Measurements from ENCODE around the gene WDR36. TPM values are rescaled to one million over a fixed set of nuclear protein-coding genes. Genes with fewer than 3 reads are reported as not detected.

The WDR36 gene
- total and polyA plus RNA-seq, 2 experiments from 2014 or later: 18.5 to 56.8 TPM

DNA sequence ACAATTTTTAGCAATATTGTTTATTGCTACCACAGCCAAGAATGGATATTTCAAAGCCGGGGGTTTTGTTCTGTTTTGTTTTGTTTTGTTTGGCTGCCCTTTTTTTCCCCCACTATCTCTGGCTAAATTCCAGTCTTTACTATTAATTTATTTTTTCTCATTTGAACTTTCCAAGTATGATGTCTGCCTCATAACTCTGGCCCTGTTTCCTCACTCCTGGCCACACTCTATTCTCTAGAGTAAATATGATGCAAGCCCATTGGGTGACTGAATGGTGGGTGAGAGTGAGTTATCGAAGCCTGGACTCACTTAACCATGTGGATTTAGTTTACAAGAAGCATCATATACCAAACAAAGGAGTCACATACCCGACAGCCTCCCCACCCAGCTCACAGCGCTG, 41.9 kb downstream of the WDR36 start (continued):
- TF ChIP-seq, protein P1, sequence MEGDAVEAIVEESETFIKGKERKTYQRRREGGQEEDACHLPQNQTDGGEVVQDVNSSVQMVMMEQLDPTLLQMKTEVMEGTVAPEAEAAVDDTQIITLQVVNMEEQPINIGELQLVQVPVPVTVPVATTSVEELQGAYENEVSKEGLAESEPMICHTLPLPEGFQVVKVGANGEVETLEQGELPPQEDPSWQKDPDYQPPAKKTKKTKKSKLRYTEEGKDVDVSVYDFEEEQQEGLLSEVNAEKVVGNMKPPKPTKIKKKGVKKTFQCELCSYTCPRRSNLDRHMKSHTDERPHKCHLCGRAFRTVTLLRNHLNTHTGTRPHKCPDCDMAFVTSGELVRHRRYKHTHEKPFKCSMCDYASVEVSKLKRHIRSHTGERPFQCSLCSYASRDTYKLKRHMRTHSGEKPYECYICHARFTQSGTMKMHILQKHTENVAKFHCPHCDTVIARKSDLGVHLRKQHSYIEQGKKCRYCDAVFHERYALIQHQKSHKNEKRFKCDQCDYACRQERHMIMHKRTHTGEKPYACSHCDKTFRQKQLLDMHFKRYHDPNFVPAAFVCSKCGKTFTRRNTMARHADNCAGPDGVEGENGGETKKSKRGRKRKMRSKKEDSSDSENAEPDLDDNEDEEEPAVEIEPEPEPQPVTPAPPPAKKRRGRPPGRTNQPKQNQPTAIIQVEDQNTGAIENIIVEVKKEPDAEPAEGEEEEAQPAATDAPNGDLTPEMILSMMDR (conservative IDR thresholded peaks at IDR 0.05; ENCODE audit: low read depth in 2 of 2): no peak
- no peak for TF ChIP-seq NANOG (IDR thresholded peaks at IDR 0.05; ENCODE audit: borderline replicate concordance)

DNA sequence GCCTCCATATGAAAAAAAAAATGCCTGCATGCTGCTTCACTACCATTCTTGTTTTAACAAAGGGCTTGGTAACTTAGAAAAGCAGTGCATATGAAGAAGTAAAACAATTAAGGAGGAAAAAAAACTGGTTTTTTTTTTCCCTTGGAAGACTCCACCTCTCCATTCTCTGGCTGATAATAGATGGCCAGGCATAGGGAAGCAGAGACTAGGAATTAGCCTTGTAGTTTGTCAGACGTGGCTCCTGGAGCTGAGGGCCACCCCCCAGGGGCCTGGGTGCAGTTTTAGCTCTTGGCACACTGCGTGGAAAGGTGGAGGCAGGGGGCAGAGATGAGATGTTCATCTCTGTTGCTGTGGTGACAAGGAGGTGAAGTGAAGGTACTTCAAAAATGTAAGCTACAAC, 42.7 kb downstream of the WDR36 start:
- no peak overlapping the region for H3K27ac ChIP-seq (ENCODE audit: low read depth)
- no peaks in the 10 kb centered on the region for H3K27me3 ChIP-seq (ENCODE audit: insufficient read depth)
- H3K9me3 Mint-ChIP-seq: no peaks in the 10 kb centered on the region; the same call in 2 of the 3 replicates
- H3K4me3 ChIP-seq: no peak overlapping the region
- no peak overlapping the region for H3K4me2 ChIP-seq
- H4K20me1 ChIP-seq (replicated peaks; ENCODE audit: insufficient read depth): no peaks in the 10 kb centered on the region
- H3K4me1 Mint-ChIP-seq: peaks cover 47% of the 10 kb centered on the region
- ATAC-seq: no peak
- peak overlapping the region; percentile 88 for H2AFZ ChIP-seq
- peaks cover 45% of the 10 kb centered on the region for H3K4me1 ChIP-seq (ENCODE audit: insufficient read depth)
- no peaks in the 10 kb centered on the region for H3K27me3 Mint-ChIP-seq (ENCODE audit: insufficient read depth, low read depth, poor library complexity)
- H3K36me3 ChIP-seq (ENCODE audit: insufficient read depth): no peaks in the 10 kb centered on the region
- no peaks in the 10 kb centered on the region for H3K36me3 Mint-ChIP-seq (ENCODE audit: low read depth)
- TF ChIP-seq, protein P2, sequence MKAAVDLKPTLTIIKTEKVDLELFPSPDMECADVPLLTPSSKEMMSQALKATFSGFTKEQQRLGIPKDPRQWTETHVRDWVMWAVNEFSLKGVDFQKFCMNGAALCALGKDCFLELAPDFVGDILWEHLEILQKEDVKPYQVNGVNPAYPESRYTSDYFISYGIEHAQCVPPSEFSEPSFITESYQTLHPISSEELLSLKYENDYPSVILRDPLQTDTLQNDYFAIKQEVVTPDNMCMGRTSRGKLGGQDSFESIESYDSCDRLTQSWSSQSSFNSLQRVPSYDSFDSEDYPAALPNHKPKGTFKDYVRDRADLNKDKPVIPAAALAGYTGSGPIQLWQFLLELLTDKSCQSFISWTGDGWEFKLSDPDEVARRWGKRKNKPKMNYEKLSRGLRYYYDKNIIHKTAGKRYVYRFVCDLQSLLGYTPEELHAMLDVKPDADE (IDR thresholded peaks at IDR 0.05): no peak
- TF ChIP-seq EZH2phosphoT487 (IDR thresholded peaks at IDR 0.05; ENCODE audit: unreplicated experiment) (no peak), JUNB (IDR thresholded peaks at IDR 0.05; ENCODE audit: unreplicated experiment) (no peak), POLR2AphosphoS5 (IDR thresholded peaks at IDR 0.05; ENCODE audit: low read depth) (no peak), STAT1 (IDR thresholded peaks at IDR 0.05; ENCODE audit: unreplicated experiment) (no peak), EZH2 (IDR thresholded peaks at IDR 0.05; ENCODE audit: low read depth, unreplicated experiment) (no peak), NANOG (IDR thresholded peaks at IDR 0.05; ENCODE audit: borderline replicate concordance) (no peak), ZNF114 (CRISPR knock-in tag; IDR thresholded peaks at IDR 0.05) (no peak), CREB1 (CRISPR knock-in tag; IDR thresholded peaks at IDR 0.05; ENCODE audit: low read depth) (no peak), ZNF331 (CRISPR knock-in tag; IDR thresholded peaks at IDR 0.05; ENCODE audit: low read depth) (no peak)
- TF ChIP-seq, protein P3, sequence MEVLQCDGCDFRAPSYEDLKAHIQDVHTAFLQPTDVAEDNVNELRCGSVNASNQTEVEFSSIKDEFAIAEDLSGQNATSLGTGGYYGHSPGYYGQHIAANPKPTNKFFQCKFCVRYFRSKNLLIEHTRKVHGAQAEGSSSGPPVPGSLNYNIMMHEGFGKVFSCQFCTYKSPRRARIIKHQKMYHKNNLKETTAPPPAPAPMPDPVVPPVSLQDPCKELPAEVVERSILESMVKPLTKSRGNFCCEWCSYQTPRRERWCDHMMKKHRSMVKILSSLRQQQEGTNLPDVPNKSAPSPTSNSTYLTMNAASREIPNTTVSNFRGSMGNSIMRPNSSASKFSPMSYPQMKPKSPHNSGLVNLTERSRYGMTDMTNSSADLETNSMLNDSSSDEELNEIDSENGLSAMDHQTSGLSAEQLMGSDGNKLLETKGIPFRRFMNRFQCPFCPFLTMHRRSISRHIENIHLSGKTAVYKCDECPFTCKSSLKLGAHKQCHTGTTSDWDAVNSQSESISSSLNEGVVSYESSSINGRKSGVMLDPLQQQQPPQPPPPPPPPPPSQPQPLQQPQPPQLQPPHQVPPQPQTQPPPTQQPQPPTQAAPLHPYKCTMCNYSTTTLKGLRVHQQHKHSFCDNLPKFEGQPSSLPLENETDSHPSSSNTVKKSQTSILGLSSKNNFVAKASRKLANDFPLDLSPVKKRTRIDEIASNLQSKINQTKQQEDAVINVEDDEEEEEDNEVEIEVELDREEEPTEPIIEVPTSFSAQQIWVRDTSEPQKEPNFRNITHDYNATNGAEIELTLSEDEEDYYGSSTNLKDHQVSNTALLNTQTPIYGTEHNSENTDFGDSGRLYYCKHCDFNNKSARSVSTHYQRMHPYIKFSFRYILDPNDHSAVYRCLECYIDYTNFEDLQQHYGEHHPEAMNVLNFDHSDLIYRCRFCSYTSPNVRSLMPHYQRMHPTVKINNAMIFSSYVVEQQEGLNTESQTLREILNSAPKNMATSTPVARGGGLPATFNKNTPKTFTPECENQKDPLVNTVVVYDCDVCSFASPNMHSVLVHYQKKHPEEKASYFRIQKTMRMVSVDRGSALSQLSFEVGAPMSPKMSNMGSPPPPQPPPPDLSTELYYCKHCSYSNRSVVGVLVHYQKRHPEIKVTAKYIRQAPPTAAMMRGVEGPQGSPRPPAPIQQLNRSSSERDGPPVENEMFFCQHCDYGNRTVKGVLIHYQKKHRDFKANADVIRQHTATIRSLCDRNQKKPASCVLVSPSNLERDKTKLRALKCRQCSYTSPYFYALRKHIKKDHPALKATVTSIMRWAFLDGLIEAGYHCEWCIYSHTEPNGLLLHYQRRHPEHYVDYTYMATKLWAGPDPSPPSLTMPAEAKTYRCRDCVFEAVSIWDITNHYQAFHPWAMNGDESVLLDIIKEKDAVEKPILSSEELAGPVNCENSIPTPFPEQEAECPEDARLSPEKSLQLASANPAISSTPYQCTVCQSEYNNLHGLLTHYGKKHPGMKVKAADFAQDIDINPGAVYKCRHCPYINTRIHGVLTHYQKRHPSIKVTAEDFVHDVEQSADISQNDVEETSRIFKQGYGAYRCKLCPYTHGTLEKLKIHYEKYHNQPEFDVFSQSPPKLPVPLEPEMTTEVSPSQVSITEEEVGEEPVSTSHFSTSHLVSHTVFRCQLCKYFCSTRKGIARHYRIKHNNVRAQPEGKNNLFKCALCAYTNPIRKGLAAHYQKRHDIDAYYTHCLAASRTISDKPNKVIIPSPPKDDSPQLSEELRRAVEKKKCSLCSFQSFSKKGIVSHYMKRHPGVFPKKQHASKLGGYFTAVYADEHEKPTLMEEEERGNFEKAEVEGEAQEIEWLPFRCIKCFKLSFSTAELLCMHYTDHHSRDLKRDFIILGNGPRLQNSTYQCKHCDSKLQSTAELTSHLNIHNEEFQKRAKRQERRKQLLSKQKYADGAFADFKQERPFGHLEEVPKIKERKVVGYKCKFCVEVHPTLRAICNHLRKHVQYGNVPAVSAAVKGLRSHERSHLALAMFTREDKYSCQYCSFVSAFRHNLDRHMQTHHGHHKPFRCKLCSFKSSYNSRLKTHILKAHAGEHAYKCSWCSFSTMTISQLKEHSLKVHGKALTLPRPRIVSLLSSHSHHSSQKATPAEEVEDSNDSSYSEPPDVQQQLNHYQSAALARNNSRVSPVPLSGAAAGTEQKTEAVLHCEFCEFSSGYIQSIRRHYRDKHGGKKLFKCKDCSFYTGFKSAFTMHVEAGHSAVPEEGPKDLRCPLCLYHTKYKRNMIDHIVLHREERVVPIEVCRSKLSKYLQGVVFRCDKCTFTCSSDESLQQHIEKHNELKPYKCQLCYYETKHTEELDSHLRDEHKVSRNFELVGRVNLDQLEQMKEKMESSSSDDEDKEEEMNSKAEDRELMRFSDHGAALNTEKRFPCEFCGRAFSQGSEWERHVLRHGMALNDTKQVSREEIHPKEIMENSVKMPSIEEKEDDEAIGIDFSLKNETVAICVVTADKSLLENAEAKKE (CRISPR knock-in tag; IDR thresholded peaks at IDR 0.05): no peak
- TF ChIP-seq, protein P1 (conservative IDR thresholded peaks at IDR 0.05; ENCODE audit: low read depth in 2 of 2): no peak
- no peak overlapping the region for H3K4me3 Mint-ChIP-seq
- no peak for DNase-seq (ENCODE audit: low spot score)
- H3K9me2 ChIP-seq (ENCODE audit: insufficient read depth): no peaks in the 10 kb centered on the region
- H3K27ac Mint-ChIP-seq: peak overlapping the region; percentile 62; the same call in 1 of the 2 replicates
- no peaks in the 10 kb centered on the region for H3K79me2 ChIP-seq (replicated peaks; ENCODE audit: insufficient read depth)
- H3F3A ChIP-seq (replicated peaks; ENCODE audit: low read depth): no peaks in the 10 kb centered on the region

All from GM23338 (cell line).